Fibroblast of villous mesenchyme (primary cell): ENCODE measurements around the gene TBX5. TPM values are rescaled to one million over a fixed set of nuclear protein-coding genes. Genes with fewer than 3 reads are reported as not detected.

Experiments used
- DNase-seq: peaks from one replicate; pipeline ENCODE4 v3.0.0-alpha.2; 2010; ENCODE audit warnings: low read depth
- H3K4me3 ChIP-seq: 2 replicates; pipeline ENCODE4 v1.5.1; 2011; ENCODE audit warnings: low read depth, mild to moderate bottlenecking, low read length
- CTCF ChIP-seq: IDR thresholded peaks from 2 replicates; pipeline ENCODE4 v1.5.1; 2012; ENCODE audit warnings: low read depth, mild to moderate bottlenecking, low read length; ENCODE audit not compliant: insufficient read depth
- total RNA-seq: library from RNA; depleted of rRNA; stranded (reverse); fragments of >200 nt; gene quantifications from 2 replicates; pipeline ENCODE4 v1.2.3, GENCODE V29; 2012

TBX5 gene
- total RNA-seq, 1 donor, result 0.43 TPM

- DNase-seq, result no peak
- TF ChIP-seq CTCF, result no peak
- H3K4me3 ChIP-seq, result no peak overlapping the region
Measured at GRCh38 chr12:114441039-114441383, 35.1 kb upstream of the TBX5 start.

GRCh38 chr12:114440270-114441038, 34.5 kb upstream of the TBX5 start:
- TF ChIP-seq CTCF, result no peak
- no peak for DNase-seq

GRCh38 chr12:114439817-114440216, 33.9 kb upstream of the TBX5 start:
- no peak for DNase-seq
- TF ChIP-seq CTCF, result no peak
- H3K4me3 ChIP-seq, result no peak overlapping the region

More at GRCh38 chr12:114440270-114441038, 34.5 kb upstream of the TBX5 start:
- H3K4me3 ChIP-seq, result no peak overlapping the region

- no peak overlapping the region for H3K4me3 ChIP-seq
- TF ChIP-seq CTCF, result no peak
- DNase-seq, result no peak
Measured at GRCh38 chr12:114439261-114439683, 33.3 kb upstream of the TBX5 start.

GRCh38 chr12:114438635-114439256, 32.8 kb upstream of the TBX5 start:
- no peak for DNase-seq
- no peak for TF ChIP-seq CTCF
- H3K4me3 ChIP-seq, result no peak overlapping the region

- DNase-seq, result no peak
- TF ChIP-seq CTCF, result no peak
- no peak overlapping the region for H3K4me3 ChIP-seq
Measured at GRCh38 chr12:114434341-114434740, 28.4 kb upstream of the TBX5 start.
